ENCODE measurements around the gene MRM3.
"Not testable (repeated sequence)": the region's sequence is repeated elsewhere in the genome, so short reads cannot be mapped to it uniquely, and the experiment has no call there.

The MRM3 gene

DNA sequence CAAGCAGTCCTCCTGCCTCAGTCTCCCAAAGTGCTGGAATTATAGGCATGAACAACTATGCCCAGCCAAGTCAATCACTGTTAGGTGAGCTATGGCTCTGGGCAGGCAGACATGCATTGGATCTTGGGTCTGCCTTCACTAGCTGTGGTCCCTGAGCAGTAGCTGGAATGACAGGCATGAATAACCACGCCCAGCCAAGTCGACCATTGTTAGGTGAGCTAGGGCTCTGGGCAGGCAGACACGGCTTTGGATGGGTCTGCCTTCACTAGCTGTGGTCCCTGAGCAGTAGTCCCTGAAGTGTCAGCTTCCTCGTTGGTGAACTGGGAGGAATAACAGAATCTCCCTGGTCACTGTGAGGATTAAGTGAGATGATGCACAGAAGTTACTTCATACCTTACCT is 6.4 kb downstream of the MRM3 start:
- Histone ChIP-seq H3K79me2 (ENCODE audit: control insufficient read depth, low read length) (peaks cover 51% of the 10 kb centered on the region), H3K9me3 (ENCODE audit: control insufficient read depth, insufficient read depth, low read length) (no peaks in the 10 kb centered on the region), H3K27me3 (ENCODE audit: control insufficient read depth, low read length) (no peaks in the 10 kb centered on the region), H3F3A (ENCODE audit: control insufficient read depth, insufficient read depth) (no peaks in the 10 kb centered on the region; the same call in 1 of the 2 replicates), H3K4me3 (ENCODE audit: low read length) (no peak overlapping the region), H3K4me2 (ENCODE audit: low read length) (no peak overlapping the region), H3K4me1 (ENCODE audit: control insufficient read depth, low read length) (peaks cover 15% of the 10 kb centered on the region), H3K9me2 (replicated peaks; ENCODE audit: control insufficient read depth, low read length) (no peaks in the 10 kb centered on the region), H4K20me1 (ENCODE audit: control insufficient read depth, insufficient read depth, low read depth, low read length) (0 out of 2 replicates have a peak, but pooled peaks cover 4% of the 10 kb centered on the region), H3K27ac (ENCODE audit: low read depth, low read length) (no peak overlapping the region), H3K36me3 (ENCODE audit: control insufficient read depth, low read length) (peaks cover 79% of the 10 kb centered on the region)
- TF ChIP-seq, protein P1, sequence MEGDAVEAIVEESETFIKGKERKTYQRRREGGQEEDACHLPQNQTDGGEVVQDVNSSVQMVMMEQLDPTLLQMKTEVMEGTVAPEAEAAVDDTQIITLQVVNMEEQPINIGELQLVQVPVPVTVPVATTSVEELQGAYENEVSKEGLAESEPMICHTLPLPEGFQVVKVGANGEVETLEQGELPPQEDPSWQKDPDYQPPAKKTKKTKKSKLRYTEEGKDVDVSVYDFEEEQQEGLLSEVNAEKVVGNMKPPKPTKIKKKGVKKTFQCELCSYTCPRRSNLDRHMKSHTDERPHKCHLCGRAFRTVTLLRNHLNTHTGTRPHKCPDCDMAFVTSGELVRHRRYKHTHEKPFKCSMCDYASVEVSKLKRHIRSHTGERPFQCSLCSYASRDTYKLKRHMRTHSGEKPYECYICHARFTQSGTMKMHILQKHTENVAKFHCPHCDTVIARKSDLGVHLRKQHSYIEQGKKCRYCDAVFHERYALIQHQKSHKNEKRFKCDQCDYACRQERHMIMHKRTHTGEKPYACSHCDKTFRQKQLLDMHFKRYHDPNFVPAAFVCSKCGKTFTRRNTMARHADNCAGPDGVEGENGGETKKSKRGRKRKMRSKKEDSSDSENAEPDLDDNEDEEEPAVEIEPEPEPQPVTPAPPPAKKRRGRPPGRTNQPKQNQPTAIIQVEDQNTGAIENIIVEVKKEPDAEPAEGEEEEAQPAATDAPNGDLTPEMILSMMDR (IDR thresholded peaks at IDR 0.05; ENCODE audit: low read depth, low read length, poor library complexity, severe bottlenecking): no peak
- TF ChIP-seq EZH2phosphoT487 (IDR thresholded peaks at IDR 0.05; ENCODE audit: borderline replicate concordance, low read length): no peak

DNA sequence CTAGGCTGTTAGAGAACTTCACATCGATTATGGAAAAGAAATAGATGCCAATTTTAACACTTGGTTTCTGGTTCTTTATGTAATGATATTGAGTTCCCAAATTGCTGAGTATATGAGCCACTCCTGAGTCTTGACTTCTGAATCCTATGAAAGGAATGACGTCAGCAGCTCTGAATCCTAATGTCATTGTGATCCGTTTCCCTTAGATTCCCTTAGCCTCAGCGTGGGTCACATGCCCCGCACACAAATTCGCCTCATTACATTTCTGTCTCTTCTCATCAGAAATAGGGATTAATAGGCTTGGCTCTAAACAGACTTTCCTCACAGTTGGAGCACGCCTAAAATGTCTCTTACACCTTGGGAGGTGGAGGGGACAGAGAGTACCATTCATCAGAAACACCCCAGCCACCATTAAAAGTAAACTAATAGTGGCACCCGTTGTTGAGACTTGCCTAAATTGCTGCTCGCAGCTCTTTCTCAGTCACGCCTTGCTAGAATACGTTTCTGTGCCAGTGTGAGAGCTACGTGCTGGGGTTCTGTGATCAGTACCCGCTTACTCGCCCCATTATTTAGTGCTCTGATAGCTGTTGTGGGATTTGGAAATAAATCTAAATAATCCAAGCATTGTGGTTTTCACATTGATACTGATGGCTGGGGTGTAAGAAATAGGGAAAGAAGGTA is 7.1 kb downstream of the MRM3 start:
- Histone ChIP-seq H3F3A (ENCODE audit: control insufficient read depth, insufficient read depth) (no peaks in the 10 kb centered on the region; the same call in 1 of the 2 replicates), H3K36me3 (ENCODE audit: control insufficient read depth, low read length) (peaks cover 74% of the 10 kb centered on the region), H3K27ac (ENCODE audit: low read depth, low read length) (no peak overlapping the region), H3K27me3 (ENCODE audit: control insufficient read depth, low read length) (no peaks in the 10 kb centered on the region), H3K4me3 (ENCODE audit: low read length) (no peak overlapping the region), H3K79me2 (ENCODE audit: control insufficient read depth, low read length) (peaks cover 43% of the 10 kb centered on the region), H3K4me1 (ENCODE audit: control insufficient read depth, low read length) (peaks cover 7% of the 10 kb centered on the region), H3K9me3 (ENCODE audit: control insufficient read depth, insufficient read depth, low read length) (no peaks in the 10 kb centered on the region), H3K4me2 (ENCODE audit: low read length) (no peak overlapping the region), H4K20me1 (ENCODE audit: control insufficient read depth, insufficient read depth, low read depth, low read length) (no peaks in the 10 kb centered on the region), H3K9me2 (replicated peaks; ENCODE audit: control insufficient read depth, low read length) (no peaks in the 10 kb centered on the region)
- TF ChIP-seq, protein P1 (IDR thresholded peaks at IDR 0.05; ENCODE audit: low read depth, low read length, poor library complexity, severe bottlenecking): no peak
- no peak for TF ChIP-seq EZH2phosphoT487 (IDR thresholded peaks at IDR 0.05; ENCODE audit: borderline replicate concordance, low read length)

DNA sequence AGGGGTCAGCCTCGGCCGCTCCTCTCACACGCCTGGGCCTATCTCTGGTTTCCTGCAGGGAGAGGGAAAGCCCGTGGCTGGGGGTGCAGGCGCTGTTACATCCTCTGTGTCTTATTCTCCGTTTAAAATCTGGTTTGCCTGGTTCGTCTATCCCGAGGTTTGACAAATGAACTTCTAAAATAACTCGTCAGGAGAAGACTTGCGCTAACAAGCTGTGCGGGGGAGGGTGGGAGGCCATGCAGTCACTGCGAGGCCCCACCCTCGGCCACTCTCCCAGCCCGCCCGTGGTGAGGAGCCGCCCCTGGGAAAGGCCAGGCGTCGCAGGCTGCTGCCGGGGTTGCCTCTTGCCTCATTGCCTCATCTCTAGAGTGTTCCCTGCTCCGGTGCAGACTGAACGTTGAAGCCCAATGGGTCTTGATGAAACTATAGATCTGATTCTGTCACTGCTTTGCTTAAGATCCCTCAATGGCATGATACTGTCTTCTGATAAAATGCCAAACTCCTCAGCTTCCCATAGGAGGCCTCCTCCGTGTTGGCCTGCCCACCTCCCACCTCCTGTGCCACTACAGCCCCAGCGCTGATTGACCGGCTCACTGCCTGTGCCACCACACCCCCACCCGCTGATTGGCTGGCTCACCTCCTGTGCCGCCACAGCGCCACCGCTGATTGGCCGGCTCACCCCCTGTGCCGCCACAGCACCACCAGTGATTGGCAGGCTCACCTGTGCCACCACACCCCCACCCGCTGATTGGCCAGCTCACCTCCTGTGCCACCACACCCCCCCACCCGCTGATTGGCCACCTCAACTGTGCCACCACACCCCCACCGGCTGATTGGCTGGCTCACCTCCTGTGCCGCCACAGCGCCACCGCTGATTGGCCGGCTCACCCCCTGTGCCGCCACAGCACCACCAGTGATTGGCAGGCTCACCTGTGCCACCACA is 8.0 kb downstream of the MRM3 start:
- not testable (repeated sequence) for H3K4me2 ChIP-seq (ENCODE audit: low read length); H3K4me3 ChIP-seq (ENCODE audit: low read length); H3F3A ChIP-seq (ENCODE audit: control insufficient read depth, insufficient read depth); H3K27me3 ChIP-seq (ENCODE audit: control insufficient read depth, low read length); H3K9me2 ChIP-seq (replicated peaks; ENCODE audit: control insufficient read depth, low read length); H4K20me1 ChIP-seq (ENCODE audit: control insufficient read depth, insufficient read depth, low read depth, low read length); H3K4me1 ChIP-seq (ENCODE audit: control insufficient read depth, low read length); H3K27ac ChIP-seq (ENCODE audit: low read depth, low read length); H3K9me3 ChIP-seq (ENCODE audit: control insufficient read depth, insufficient read depth, low read length)
- peaks cover 67% of the 10 kb centered on the region for H3K36me3 ChIP-seq (ENCODE audit: control insufficient read depth, low read length)
- H3K79me2 ChIP-seq (ENCODE audit: control insufficient read depth, low read length): peaks cover 34% of the 10 kb centered on the region

DNA sequence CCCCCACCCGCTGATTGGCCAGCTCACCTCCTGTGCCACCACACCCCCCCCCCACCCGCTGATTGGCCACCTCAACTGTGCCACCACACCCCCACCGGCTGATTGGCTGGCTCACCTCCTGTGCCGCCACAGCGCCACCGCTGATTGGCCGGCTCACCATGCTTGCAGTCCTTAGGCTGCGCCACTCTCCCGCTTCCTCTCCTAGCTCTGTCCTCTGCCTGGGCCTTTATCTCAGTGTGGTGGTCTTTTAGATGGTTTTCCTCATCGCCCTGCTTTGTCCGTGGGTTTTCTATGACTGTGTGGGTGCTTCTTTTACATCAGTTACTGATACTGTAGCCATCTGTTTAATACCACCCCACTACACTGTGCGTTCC is 8.7 kb downstream of the MRM3 start:
- H3K4me2 ChIP-seq (ENCODE audit: low read length); H3K9me3 ChIP-seq (ENCODE audit: control insufficient read depth, insufficient read depth, low read length); H3K4me3 ChIP-seq (ENCODE audit: low read length); H3K9me2 ChIP-seq (replicated peaks; ENCODE audit: control insufficient read depth, low read length); H3K27me3 ChIP-seq (ENCODE audit: control insufficient read depth, low read length); H3F3A ChIP-seq (ENCODE audit: control insufficient read depth, insufficient read depth); H3K27ac ChIP-seq (ENCODE audit: low read depth, low read length); H4K20me1 ChIP-seq (ENCODE audit: control insufficient read depth, insufficient read depth, low read depth, low read length): not testable (repeated sequence)
- Histone ChIP-seq H3K79me2 (ENCODE audit: control insufficient read depth, low read length) (peaks cover 28% of the 10 kb centered on the region), H3K4me1 (ENCODE audit: control insufficient read depth, low read length) (peaks cover 14% of the 10 kb centered on the region), H3K36me3 (ENCODE audit: control insufficient read depth, low read length) (peaks cover 65% of the 10 kb centered on the region)

Data from DOHH2 (cell line).